ENCODE results near the gene C6orf132. TPM values are rescaled to one million over a fixed set of nuclear protein-coding genes. Genes with fewer than 3 reads are reported as not detected.

C6orf132 gene
- total and polyA plus RNA-seq, 9 of the 15 experiments (the other 6 are each of a cell fraction or from before 2014, with no cell fraction given), result 0.06 to 0.35 (median 0.14) TPM

GRCh38 chr6:42182101-42182500 lies 39.7 kb upstream of the C6orf132 start (continued):
- peak; percentile 62 for TF ChIP-seq MEIS2 (IDR thresholded peaks at IDR 0.05; ENCODE audit: partially characterized antibody)
- TF ChIP-seq MBD1 (CRISPR knock-in tag; IDR thresholded peaks at IDR 0.05), result no peak
- TF ChIP-seq GTF2B (IDR thresholded peaks at IDR 0.05; ENCODE audit: extremely low read depth, insufficient read length), result no peak
- no peak for TF ChIP-seq TCF7 (IDR thresholded peaks at IDR 0.05; ENCODE audit: borderline replicate concordance)
- TF ChIP-seq JUN (IDR thresholded peaks at IDR 0.05; ENCODE audit: borderline replicate concordance, low read depth, low read length), result no peak
- TF ChIP-seq JUN (CRISPR knock-in tag; IDR thresholded peaks at IDR 0.05; ENCODE audit: borderline replicate concordance), result no peak
- TF ChIP-seq CCNT2 (IDR thresholded peaks at IDR 0.05; ENCODE audit: borderline replicate concordance, extremely low read depth, insufficient read length, low read depth, low read length), result no peak
- no peak for TF ChIP-seq ZNF75A (CRISPR knock-in tag; IDR thresholded peaks at IDR 0.05)
- TF ChIP-seq KDM5B (IDR thresholded peaks at IDR 0.05; ENCODE audit: insufficient replicate concordance, low read depth, low read length), result no peak
- no peak for TF ChIP-seq MYC (IDR thresholded peaks at IDR 0.05; ENCODE audit: low read depth, low read length)
- TF ChIP-seq MYC (CRISPR knock-in tag; IDR thresholded peaks at IDR 0.05; ENCODE audit: borderline replicate concordance, low read depth), result no peak
- TF ChIP-seq MCM7 (IDR thresholded peaks at IDR 0.05), result no peak
- peak in 1 of 2 experiments; percentile 65; a peak in 2 of 4 replicates for TF ChIP-seq FOXK2 (conservative IDR thresholded peaks at IDR 0.05 in 1 of 2, IDR thresholded peaks at IDR 0.05 in 1 of 2; ENCODE audit: low read depth in 2 of 2)
- TF ChIP-seq VEZF1 (CRISPR knock-in tag; IDR thresholded peaks at IDR 0.05), result no peak
- TF ChIP-seq PRDM10 (IDR thresholded peaks at IDR 0.05; ENCODE audit: partially characterized antibody), result peak; percentile 87
- TF ChIP-seq ZNF239 (CRISPR knock-in tag; IDR thresholded peaks at IDR 0.05), result no peak
- no peak for TF ChIP-seq FOXJ2 (tag; IDR thresholded peaks at IDR 0.05)
- no peak for TF ChIP-seq SP1 (CRISPR knock-in tag; IDR thresholded peaks at IDR 0.05)
- no peak for TF ChIP-seq SAFB (IDR thresholded peaks at IDR 0.05; ENCODE audit: borderline replicate concordance, low read depth, low read length)

Measured in K562 (cell line).